ENCODE data around the gene AK1.

AK1 gene

DNA sequence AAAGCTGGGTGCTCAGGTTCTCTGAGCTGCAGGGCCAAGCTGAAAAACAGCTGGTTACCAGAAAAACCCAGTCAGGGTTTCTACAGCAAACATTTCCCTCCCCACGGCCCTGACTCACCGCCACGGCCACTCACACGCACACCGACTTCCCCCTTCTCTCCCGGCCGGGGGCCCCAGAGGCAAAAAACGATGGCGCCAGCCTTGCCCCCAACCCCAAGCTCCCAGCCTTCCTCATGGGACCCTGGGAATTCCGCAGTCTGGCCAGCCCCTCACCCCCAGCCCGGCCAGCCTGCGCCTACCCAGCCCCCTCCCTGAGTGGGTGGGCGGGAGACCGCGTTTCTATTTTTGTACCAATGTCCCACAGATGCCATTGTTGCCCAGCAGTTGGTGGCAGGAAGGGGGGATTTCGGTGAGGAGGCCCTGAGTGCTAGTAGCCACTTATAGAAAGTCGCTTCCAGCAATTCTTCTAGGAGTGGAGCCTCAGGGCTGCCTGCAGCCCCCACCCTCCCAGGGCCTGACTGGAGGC is 41.4 kb downstream of the AK1 start:
- TF ChIP-seq CTCF (IDR thresholded peaks at IDR 0.05; ENCODE audit: low read depth, low read length): no peak
- Histone ChIP-seq H3K4me1 (no peaks in the 10 kb centered on the region), H3K27me3 (no peaks in the 10 kb centered on the region), H3K36me3 (no peaks in the 10 kb centered on the region), H3K4me3 (ENCODE audit: low read depth, low read length) (no peak overlapping the region), H3K9me3 (no peaks in the 10 kb centered on the region)
- no peak for DNase-seq

DNA sequence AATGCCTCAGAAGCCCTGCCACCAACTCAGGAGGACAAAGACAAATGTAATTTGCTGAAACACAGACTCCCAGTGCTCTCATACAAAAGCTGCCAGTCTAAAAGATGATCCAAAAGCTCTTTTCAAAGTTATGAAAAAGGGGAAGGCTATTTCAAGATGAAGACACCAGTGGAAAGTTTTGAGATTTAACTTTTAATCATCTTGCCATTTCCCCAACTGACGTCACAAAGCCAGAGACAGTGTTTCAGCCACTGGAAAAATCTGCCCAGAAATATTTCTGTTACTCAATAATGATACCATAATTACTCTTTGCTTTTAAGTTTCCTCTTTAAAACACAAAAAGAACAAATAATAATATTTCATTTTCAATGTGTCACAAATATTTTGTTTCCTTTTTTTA is 43.9 kb downstream of the AK1 start:
- Histone ChIP-seq H3K27me3 (no peaks in the 10 kb centered on the region), H3K4me3 (ENCODE audit: low read depth, low read length) (no peak overlapping the region)
- no peak for DNase-seq

GRCh38 chr9:127832248-127832647 is 45.2 kb downstream of the AK1 start:
- Histone ChIP-seq H3K36me3 (no peaks in the 10 kb centered on the region), H3K4me1 (no peaks in the 10 kb centered on the region)

More for the DNA sequence above, 43.9 kb downstream of the AK1 start:
- no peaks in the 10 kb centered on the region for H3K4me1 ChIP-seq
- no peak for TF ChIP-seq CTCF (IDR thresholded peaks at IDR 0.05; ENCODE audit: low read depth, low read length)
- H3K36me3 ChIP-seq: no peaks in the 10 kb centered on the region
- H3K9me3 ChIP-seq: no peaks in the 10 kb centered on the region

GRCh38 chr9:127829205-127829906 is 48.1 kb downstream of the AK1 start:
- Histone ChIP-seq H3K36me3 (no peaks in the 10 kb centered on the region), H3K4me1 (peaks cover 3% of the 10 kb centered on the region; the same call in 1 of the 2 replicates), H3K4me3 (ENCODE audit: low read depth, low read length) (no peak overlapping the region), H3K27me3 (no peaks in the 10 kb centered on the region), H3K9me3 (no peaks in the 10 kb centered on the region)
- TF ChIP-seq CTCF (IDR thresholded peaks at IDR 0.05; ENCODE audit: low read depth, low read length): no peak
- no peak for DNase-seq

More at GRCh38 chr9:127832248-127832647, 45.2 kb downstream of the AK1 start:
- H3K9me3 ChIP-seq: no peaks in the 10 kb centered on the region
- H3K27me3 ChIP-seq: no peaks in the 10 kb centered on the region
- H3K4me3 ChIP-seq (ENCODE audit: low read depth, low read length): no peak overlapping the region
- no peak for TF ChIP-seq CTCF (IDR thresholded peaks at IDR 0.05; ENCODE audit: low read depth, low read length)
- no peak for DNase-seq

DNA sequence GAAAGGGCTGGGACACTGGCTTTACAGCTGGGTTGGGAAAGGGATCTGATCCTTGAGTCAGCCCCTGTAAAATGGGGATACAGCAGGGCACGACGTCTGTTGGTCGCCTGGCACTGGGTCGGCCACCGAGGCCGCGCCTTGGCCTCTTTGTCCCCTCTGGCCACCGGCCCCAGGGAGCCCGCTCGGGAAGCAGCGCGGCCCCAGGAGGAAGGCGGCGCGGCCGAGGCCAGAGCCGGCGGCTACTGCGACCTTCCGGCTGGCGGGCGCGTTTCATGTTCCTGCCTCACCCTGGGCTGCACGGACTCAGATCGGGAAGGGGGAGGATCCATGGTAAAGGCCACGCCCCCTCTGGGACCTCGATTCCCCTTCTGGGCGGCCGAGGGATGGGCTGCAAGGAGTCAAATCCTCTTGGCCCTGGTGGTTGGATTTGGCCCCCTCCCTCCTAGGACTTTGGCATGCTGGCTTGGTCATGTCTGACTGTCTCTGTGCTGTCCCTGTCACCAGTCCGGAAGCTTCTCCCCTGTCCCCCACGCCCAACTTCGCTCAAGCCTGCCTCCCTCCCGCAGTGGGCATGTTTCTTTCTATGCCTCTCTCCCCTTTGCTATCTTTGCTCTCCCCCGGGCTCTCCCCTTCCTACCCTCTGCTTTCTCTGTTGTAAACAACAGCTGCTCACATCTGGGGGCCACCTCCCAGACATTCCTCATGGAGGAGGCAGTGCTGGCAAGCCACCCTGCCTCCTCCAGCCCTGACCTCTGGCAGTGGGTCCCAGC is 49.0 kb downstream of the AK1 start:
- peak overlapping the region; percentile 49 for H3K4me3 ChIP-seq (ENCODE audit: low read depth, low read length)
- H3K27me3 ChIP-seq: no peaks in the 10 kb centered on the region
- DNase-seq: peak; percentile 88
- H3K4me1 ChIP-seq: peaks cover 3% of the 10 kb centered on the region; the same call in 1 of the 2 replicates
- no peak for TF ChIP-seq CTCF (IDR thresholded peaks at IDR 0.05; ENCODE audit: low read depth, low read length)
- no peaks in the 10 kb centered on the region for H3K9me3 ChIP-seq
- H3K36me3 ChIP-seq: no peaks in the 10 kb centered on the region
